ENCODE data around the gene AMPH.

AMPH gene

GRCh38 chr7:38512704-38513103, 118.5 kb downstream of the AMPH start:
- no peaks in the 10 kb centered on the region for H3K9me3 ChIP-seq (ENCODE audit: low read depth, low read length)
- DNase-seq (ENCODE audit: low read depth, low spot score): no peak
- no peak for TF ChIP-seq EZH2 (IDR thresholded peaks at IDR 0.05)
- no peak for TF ChIP-seq POLR2AphosphoS5 (IDR thresholded peaks at IDR 0.05; ENCODE audit: borderline replicate concordance, low read depth, low read length)
- TF ChIP-seq FOXP2 (optimal IDR thresholded peaks at IDR 0.05; ENCODE audit: control extremely low read depth, extremely low read length, insufficient read depth): no peak
- H3K27ac ChIP-seq: no peak overlapping the region
- no peaks in the 10 kb centered on the region for H3K36me3 ChIP-seq (ENCODE audit: insufficient read depth, low read length)
- H3K9ac ChIP-seq (ENCODE audit: insufficient read length): no peak overlapping the region
- H3K4me3 ChIP-seq: no peak overlapping the region

- Histone ChIP-seq H3K9me3 (ENCODE audit: low read depth, low read length) (no peaks in the 10 kb centered on the region), H3K27ac (no peak overlapping the region), H3K9ac (ENCODE audit: insufficient read length) (no peak overlapping the region), H3K36me3 (ENCODE audit: insufficient read depth, low read length) (no peaks in the 10 kb centered on the region), H3K4me3 (no peak overlapping the region)
- TF ChIP-seq POLR2AphosphoS5 (IDR thresholded peaks at IDR 0.05; ENCODE audit: borderline replicate concordance, low read depth, low read length) (no peak), FOXP2 (optimal IDR thresholded peaks at IDR 0.05; ENCODE audit: control extremely low read depth, extremely low read length, insufficient read depth) (no peak), EZH2 (IDR thresholded peaks at IDR 0.05) (no peak)
- DNase-seq (ENCODE audit: low read depth, low spot score): no peak
Observed at GRCh38 chr7:38512291-38512690, 118.9 kb downstream of the AMPH start.

DNA sequence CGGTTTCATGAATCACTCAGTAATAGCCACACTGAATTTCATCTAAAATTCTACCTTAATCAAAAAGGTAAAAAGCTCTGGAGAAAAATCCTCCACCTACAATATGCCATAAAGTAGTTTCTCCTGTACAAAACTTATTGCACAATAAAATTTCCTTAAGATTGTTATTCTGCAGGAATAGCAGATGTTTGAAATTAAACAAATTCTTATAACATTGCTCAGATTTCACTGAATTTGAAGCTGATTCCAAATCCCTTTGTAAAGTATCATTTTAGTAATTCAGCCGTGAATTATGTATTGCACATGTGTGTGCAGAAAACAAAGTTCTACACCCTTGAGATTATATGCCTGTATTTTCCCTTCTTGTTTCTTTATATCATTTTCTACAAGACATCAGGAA, 123.8 kb downstream of the AMPH start:
- no peaks in the 10 kb centered on the region for H3K9me3 ChIP-seq (ENCODE audit: low read depth, low read length)
- no peak overlapping the region for H3K27ac ChIP-seq
- H3K36me3 ChIP-seq (ENCODE audit: insufficient read depth, low read length): no peaks in the 10 kb centered on the region
- H3K4me3 ChIP-seq: no peak overlapping the region
- DNase-seq (ENCODE audit: low read depth, low spot score): no peak
- TF ChIP-seq FOXP2 (optimal IDR thresholded peaks at IDR 0.05; ENCODE audit: control extremely low read depth, extremely low read length, insufficient read depth) (no peak), EZH2 (IDR thresholded peaks at IDR 0.05) (no peak), POLR2AphosphoS5 (IDR thresholded peaks at IDR 0.05; ENCODE audit: borderline replicate concordance, low read depth, low read length) (no peak)
- H3K9ac ChIP-seq (ENCODE audit: insufficient read length): no peak overlapping the region

GRCh38 chr7:38506756-38507155, 124.4 kb downstream of the AMPH start:
- no peak for DNase-seq (ENCODE audit: low read depth, low spot score)

GRCh38 chr7:38506004-38506403, 125.2 kb downstream of the AMPH start:
- TF ChIP-seq EZH2 (IDR thresholded peaks at IDR 0.05) (no peak), POLR2AphosphoS5 (IDR thresholded peaks at IDR 0.05; ENCODE audit: borderline replicate concordance, low read depth, low read length) (no peak), FOXP2 (optimal IDR thresholded peaks at IDR 0.05; ENCODE audit: control extremely low read depth, extremely low read length, insufficient read depth) (no peak)
- H3K27ac ChIP-seq: no peak overlapping the region
- no peak overlapping the region for H3K4me3 ChIP-seq
- no peaks in the 10 kb centered on the region for H3K36me3 ChIP-seq (ENCODE audit: insufficient read depth, low read length)
- no peak overlapping the region for H3K9ac ChIP-seq (ENCODE audit: insufficient read length)
- H3K9me3 ChIP-seq (ENCODE audit: low read depth, low read length): no peaks in the 10 kb centered on the region
- no peak for DNase-seq (ENCODE audit: low read depth, low spot score)

More at GRCh38 chr7:38506756-38507155, 124.4 kb downstream of the AMPH start:
- no peak for TF ChIP-seq FOXP2 (optimal IDR thresholded peaks at IDR 0.05; ENCODE audit: control extremely low read depth, extremely low read length, insufficient read depth)
- TF ChIP-seq POLR2AphosphoS5 (IDR thresholded peaks at IDR 0.05; ENCODE audit: borderline replicate concordance, low read depth, low read length): no peak
- no peak for TF ChIP-seq EZH2 (IDR thresholded peaks at IDR 0.05)
- no peaks in the 10 kb centered on the region for H3K9me3 ChIP-seq (ENCODE audit: low read depth, low read length)
- H3K9ac ChIP-seq (ENCODE audit: insufficient read length): no peak overlapping the region
- H3K36me3 ChIP-seq (ENCODE audit: insufficient read depth, low read length): no peaks in the 10 kb centered on the region
- H3K4me3 ChIP-seq: no peak overlapping the region
- H3K27ac ChIP-seq: no peak overlapping the region

- no peaks in the 10 kb centered on the region for H3K9me3 ChIP-seq (ENCODE audit: low read depth, low read length)
- no peak overlapping the region for H3K27ac ChIP-seq
- no peak overlapping the region for H3K9ac ChIP-seq (ENCODE audit: insufficient read length)
- TF ChIP-seq FOXP2 (optimal IDR thresholded peaks at IDR 0.05; ENCODE audit: control extremely low read depth, extremely low read length, insufficient read depth): no peak
- no peak for TF ChIP-seq EZH2 (IDR thresholded peaks at IDR 0.05)
- TF ChIP-seq POLR2AphosphoS5 (IDR thresholded peaks at IDR 0.05; ENCODE audit: borderline replicate concordance, low read depth, low read length): no peak
- DNase-seq (ENCODE audit: low read depth, low spot score): no peak
- no peak overlapping the region for H3K4me3 ChIP-seq
- H3K36me3 ChIP-seq (ENCODE audit: insufficient read depth, low read length): no peaks in the 10 kb centered on the region
Observed at GRCh38 chr7:38504684-38505083, 126.5 kb downstream of the AMPH start.

DNA sequence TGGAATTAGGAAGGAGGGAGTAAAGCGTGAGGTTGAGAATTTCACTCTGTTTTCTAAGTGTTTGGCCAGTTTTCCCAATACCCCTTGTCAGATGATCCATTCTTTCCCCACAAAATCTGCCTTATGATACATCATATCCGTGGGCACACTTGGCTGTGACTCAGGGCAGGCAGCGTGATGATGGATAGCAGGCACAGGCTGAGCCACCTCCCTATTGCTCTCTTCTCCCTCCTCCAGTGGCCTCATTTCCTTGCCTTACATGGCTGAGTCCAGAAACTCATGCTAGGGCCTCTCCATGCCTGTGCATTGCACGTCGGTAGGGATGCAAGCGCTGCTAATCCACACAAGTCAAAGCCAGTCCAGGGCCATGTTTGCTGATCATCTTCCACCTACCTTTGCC, 128.3 kb downstream of the AMPH start:
- Histone ChIP-seq H3K9ac (ENCODE audit: insufficient read length) (no peak overlapping the region), H3K9me3 (ENCODE audit: low read depth, low read length) (no peaks in the 10 kb centered on the region), H3K4me3 (no peak overlapping the region), H3K27ac (no peak overlapping the region), H3K36me3 (ENCODE audit: insufficient read depth, low read length) (no peaks in the 10 kb centered on the region)
- no peak for TF ChIP-seq EZH2 (IDR thresholded peaks at IDR 0.05)
- no peak for TF ChIP-seq FOXP2 (optimal IDR thresholded peaks at IDR 0.05; ENCODE audit: control extremely low read depth, extremely low read length, insufficient read depth)
- DNase-seq (ENCODE audit: low read depth, low spot score): no peak

- Histone ChIP-seq H3K4me3 (no peak overlapping the region), H3K9ac (ENCODE audit: insufficient read length) (no peak overlapping the region), H3K27ac (no peak overlapping the region), H3K36me3 (ENCODE audit: insufficient read depth, low read length) (no peaks in the 10 kb centered on the region), H3K9me3 (ENCODE audit: low read depth, low read length) (no peaks in the 10 kb centered on the region)
- no peak for TF ChIP-seq EZH2 (IDR thresholded peaks at IDR 0.05)
- no peak for TF ChIP-seq POLR2AphosphoS5 (IDR thresholded peaks at IDR 0.05; ENCODE audit: borderline replicate concordance, low read depth, low read length)
- no peak for TF ChIP-seq FOXP2 (optimal IDR thresholded peaks at IDR 0.05; ENCODE audit: control extremely low read depth, extremely low read length, insufficient read depth)
- no peak for DNase-seq (ENCODE audit: low read depth, low spot score)
Observed at GRCh38 chr7:38502289-38502688, 128.9 kb downstream of the AMPH start.

DNA sequence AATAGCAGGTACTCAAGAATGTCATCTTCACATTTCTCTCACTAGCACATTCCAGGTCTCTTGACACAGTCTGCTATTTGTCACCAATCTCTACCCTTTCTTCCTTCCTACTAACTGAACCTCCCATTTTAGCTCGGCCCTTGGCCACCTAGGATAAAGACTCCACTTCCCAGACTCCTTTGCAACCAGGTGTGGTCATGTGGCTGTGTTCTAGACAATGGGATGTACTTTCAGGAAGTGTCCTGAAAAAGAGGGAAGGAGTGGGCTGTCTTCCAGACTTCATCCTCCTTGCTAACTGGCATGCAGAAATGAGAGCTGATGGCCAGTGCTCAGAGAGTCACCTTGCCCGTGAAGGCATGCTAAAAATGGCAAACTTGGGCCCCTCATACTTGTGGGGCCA, 139.2 kb downstream of the AMPH start:
- H3K27ac ChIP-seq: no peak overlapping the region
- H3K4me3 ChIP-seq: no peak overlapping the region
- DNase-seq (ENCODE audit: low read depth, low spot score): no peak
- H3K9me3 ChIP-seq (ENCODE audit: low read depth, low read length): no peaks in the 10 kb centered on the region
- H3K36me3 ChIP-seq (ENCODE audit: insufficient read depth, low read length): no peaks in the 10 kb centered on the region
- H3K9ac ChIP-seq (ENCODE audit: insufficient read length): no peak overlapping the region
- TF ChIP-seq POLR2AphosphoS5 (IDR thresholded peaks at IDR 0.05; ENCODE audit: borderline replicate concordance, low read depth, low read length) (no peak), EZH2 (IDR thresholded peaks at IDR 0.05) (no peak), FOXP2 (optimal IDR thresholded peaks at IDR 0.05; ENCODE audit: control extremely low read depth, extremely low read length, insufficient read depth) (no peak)

All from SK-N-MC (cell line).